Measurements from ENCODE around the gene SPAG17.

Gene SPAG17

GRCh38 chr1:118039170-118039569 is 145.9 kb downstream of the SPAG17 start:
- Histone ChIP-seq H3K4me2 (ENCODE audit: low read depth, low read length, poor library complexity, severe bottlenecking) (no peak overlapping the region), H3F3A (ENCODE audit: insufficient read depth) (no peaks in the 10 kb centered on the region), H2AFZ (ENCODE audit: low read depth, low read length, severe bottlenecking) (no peak overlapping the region), H3K9me3 (ENCODE audit: insufficient read depth, low read length) (no peaks in the 10 kb centered on the region), H3K4me3 (ENCODE audit: insufficient read depth, low read length, poor library complexity, severe bottlenecking) (no peak overlapping the region), H3K27ac (ENCODE audit: low read depth, low read length) (no peak overlapping the region), H3K79me2 (ENCODE audit: insufficient read depth, low read length) (no peaks in the 10 kb centered on the region), H3K36me3 (ENCODE audit: low read length) (no peaks in the 10 kb centered on the region), H3K27me3 (ENCODE audit: low read length) (no peaks in the 10 kb centered on the region), H4K20me1 (ENCODE audit: low read depth, low read length) (no peaks in the 10 kb centered on the region), H3K9ac (ENCODE audit: low read length) (no peak overlapping the region), H3K9me2 (replicated peaks; ENCODE audit: insufficient read depth, low read length) (no peaks in the 10 kb centered on the region)
- TF ChIP-seq EZH2phosphoT487 (conservative IDR thresholded peaks at IDR 0.05; ENCODE audit: low read length): no peak
- TF ChIP-seq, protein P1, sequence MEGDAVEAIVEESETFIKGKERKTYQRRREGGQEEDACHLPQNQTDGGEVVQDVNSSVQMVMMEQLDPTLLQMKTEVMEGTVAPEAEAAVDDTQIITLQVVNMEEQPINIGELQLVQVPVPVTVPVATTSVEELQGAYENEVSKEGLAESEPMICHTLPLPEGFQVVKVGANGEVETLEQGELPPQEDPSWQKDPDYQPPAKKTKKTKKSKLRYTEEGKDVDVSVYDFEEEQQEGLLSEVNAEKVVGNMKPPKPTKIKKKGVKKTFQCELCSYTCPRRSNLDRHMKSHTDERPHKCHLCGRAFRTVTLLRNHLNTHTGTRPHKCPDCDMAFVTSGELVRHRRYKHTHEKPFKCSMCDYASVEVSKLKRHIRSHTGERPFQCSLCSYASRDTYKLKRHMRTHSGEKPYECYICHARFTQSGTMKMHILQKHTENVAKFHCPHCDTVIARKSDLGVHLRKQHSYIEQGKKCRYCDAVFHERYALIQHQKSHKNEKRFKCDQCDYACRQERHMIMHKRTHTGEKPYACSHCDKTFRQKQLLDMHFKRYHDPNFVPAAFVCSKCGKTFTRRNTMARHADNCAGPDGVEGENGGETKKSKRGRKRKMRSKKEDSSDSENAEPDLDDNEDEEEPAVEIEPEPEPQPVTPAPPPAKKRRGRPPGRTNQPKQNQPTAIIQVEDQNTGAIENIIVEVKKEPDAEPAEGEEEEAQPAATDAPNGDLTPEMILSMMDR (IDR thresholded peaks at IDR 0.05; ENCODE audit: insufficient read depth, low read length, poor library complexity, severe bottlenecking): no peak

- H3K27ac ChIP-seq (ENCODE audit: low read depth, low read length): no peak overlapping the region
- no peaks in the 10 kb centered on the region for H3K79me2 ChIP-seq (ENCODE audit: insufficient read depth, low read length)
- no peaks in the 10 kb centered on the region for H3K9me2 ChIP-seq (replicated peaks; ENCODE audit: insufficient read depth, low read length)
- H3K27me3 ChIP-seq (ENCODE audit: low read length): no peaks in the 10 kb centered on the region
- no peak for TF ChIP-seq EZH2phosphoT487 (conservative IDR thresholded peaks at IDR 0.05; ENCODE audit: low read length)
- TF ChIP-seq, protein P1 (IDR thresholded peaks at IDR 0.05; ENCODE audit: insufficient read depth, low read length, poor library complexity, severe bottlenecking): no peak
- H3K4me3 ChIP-seq (ENCODE audit: insufficient read depth, low read length, poor library complexity, severe bottlenecking): no peak overlapping the region
- no peaks in the 10 kb centered on the region for H4K20me1 ChIP-seq (ENCODE audit: low read depth, low read length)
- H3F3A ChIP-seq (ENCODE audit: insufficient read depth): no peaks in the 10 kb centered on the region
- H3K9me3 ChIP-seq (ENCODE audit: insufficient read depth, low read length): no peaks in the 10 kb centered on the region
- no peak overlapping the region for H2AFZ ChIP-seq (ENCODE audit: low read depth, low read length, severe bottlenecking)
- H3K9ac ChIP-seq (ENCODE audit: low read length): no peak overlapping the region
- no peak overlapping the region for H3K4me2 ChIP-seq (ENCODE audit: low read depth, low read length, poor library complexity, severe bottlenecking)
- H3K36me3 ChIP-seq (ENCODE audit: low read length): no peaks in the 10 kb centered on the region
These were observed 152.1 kb downstream of the SPAG17 start for GRCh38 chr1:118032883-118033282.

- H3K27me3 ChIP-seq (ENCODE audit: low read length): no peaks in the 10 kb centered on the region
- H3K79me2 ChIP-seq (ENCODE audit: insufficient read depth, low read length): no peaks in the 10 kb centered on the region
- no peak for TF ChIP-seq EZH2phosphoT487 (conservative IDR thresholded peaks at IDR 0.05; ENCODE audit: low read length)
- TF ChIP-seq, protein P1 (IDR thresholded peaks at IDR 0.05; ENCODE audit: insufficient read depth, low read length, poor library complexity, severe bottlenecking): no peak
- no peak overlapping the region for H3K4me2 ChIP-seq (ENCODE audit: low read depth, low read length, poor library complexity, severe bottlenecking)
- no peak overlapping the region for H3K27ac ChIP-seq (ENCODE audit: low read depth, low read length)
- H4K20me1 ChIP-seq (ENCODE audit: low read depth, low read length): no peaks in the 10 kb centered on the region
- H3K9me2 ChIP-seq (replicated peaks; ENCODE audit: insufficient read depth, low read length): no peaks in the 10 kb centered on the region
- no peak overlapping the region for H3K9ac ChIP-seq (ENCODE audit: low read length)
- no peaks in the 10 kb centered on the region for H3K36me3 ChIP-seq (ENCODE audit: low read length)
- no peaks in the 10 kb centered on the region for H3K9me3 ChIP-seq (ENCODE audit: insufficient read depth, low read length)
- H3F3A ChIP-seq (ENCODE audit: insufficient read depth): no peaks in the 10 kb centered on the region
- no peak overlapping the region for H2AFZ ChIP-seq (ENCODE audit: low read depth, low read length, severe bottlenecking)
- H3K4me3 ChIP-seq (ENCODE audit: insufficient read depth, low read length, poor library complexity, severe bottlenecking): no peak overlapping the region
These were observed 156.8 kb downstream of the SPAG17 start for GRCh38 chr1:118028267-118028666.
